Spleen (tissue), 11 donors: ENCODE measurements around the gene JARID2. TPM values are rescaled to one million over a fixed set of nuclear protein-coding genes. Genes with fewer than 3 reads are reported as not detected.

Experiments used
- DNase-seq: peaks from one replicate; pipeline ENCODE4 v3.0.0-alpha.2; 2020
- H3K27ac ChIP-seq, 8 donors: fragments of 200-600 bp; sonication (generic) in 7 of 8; 1 replicate in 4 of 8; 2 replicates in 4 of 8; pipeline versions ENCODE4 v1.5.0 to v1.8.0; 2016 to 2021; ENCODE audit warnings: inconsistent platforms in 4 of 8, mild to moderate bottlenecking in 4 of 8, moderate library complexity in 1 of 8
- H3K27me3 ChIP-seq, 7 donors: fragments of 200-600 bp; sonication (generic) in 6 of 7; replicated peaks in 1 of 7; 1 replicate in 4 of 7; 2 replicates in 3 of 7; pipeline versions ENCODE4 v1.5.0 to v1.8.0; 2016 to 2021; ENCODE audit warnings: inconsistent platforms in 3 of 7, mild to moderate bottlenecking in 1 of 7
- H3K36me3 ChIP-seq, 6 donors: fragments of 200-600 bp; sonication (generic) in 5 of 6; 1 replicate in 4 of 6; 2 replicates in 2 of 6; pipeline versions ENCODE4 v1.5.0 to v1.8.0; 2016 to 2021; ENCODE audit warnings: inconsistent platforms in 2 of 6
- H3K4me1 ChIP-seq, 6 donors: fragments of 200-600 bp; sonication (generic) in 5 of 6; 1 replicate in 3 of 6; 2 replicates in 3 of 6; pipeline versions ENCODE4 v1.5.0 to v1.8.0; 2016 to 2021; ENCODE audit warnings: inconsistent platforms in 3 of 6
- H3K4me3 ChIP-seq, 8 donors: fragments of 200-600 bp; sonication (generic) in 7 of 8; 1 replicate in 4 of 8; 2 replicates in 4 of 8; pipeline versions ENCODE4 v1.5.0 to v1.8.0; 2016 to 2021; ENCODE audit warnings: inconsistent platforms in 4 of 8, mild to moderate bottlenecking in 4 of 8, moderate library complexity in 2 of 8
- H3K9me3 ChIP-seq, 8 donors: fragments of 200-600 bp; sonication (generic) in 7 of 8; 1 replicate in 4 of 8; 2 replicates in 4 of 8; pipeline versions ENCODE4 v1.5.0 to v1.8.0; 2016 to 2021; ENCODE audit warnings: inconsistent platforms in 4 of 8
- CTCF ChIP-seq, 11 experiments: fragments of 200-600 bp in 7 of 11; fragments of 450-650 bp in 4 of 11; sonication (generic) in 4 of 11; IDR thresholded peaks in 8 of 11; conservative IDR thresholded peaks in 3 of 11; 1 replicate in 7 of 11; 2 replicates in 4 of 11; pipeline versions ENCODE4 v1.4.0 to v1.8.0; 2016 to 2021; ENCODE audit warnings: antibody characterized with exemption in 11 of 11, inconsistent platforms in 4 of 11, mild to moderate bottlenecking in 1 of 11
- POLR2A ChIP-seq, 3 donors: fragments of 450-650 bp; IDR thresholded peaks; one replicate each; pipeline ENCODE4 v1.5.1; 2017; ENCODE audit warnings: antibody characterized with exemption in 3 of 3, mild to moderate bottlenecking in 1 of 3
- POLR2AphosphoS5 ChIP-seq, 3 donors: sonication (generic); formaldehyde crosslinking; IDR thresholded peaks; one replicate each; pipeline ENCODE4 v1.5.1; 2017; ENCODE audit warnings: antibody characterized with exemption in 3 of 3
- WGBS, 5 donors: extraction: QIAGEN DNeasy Blood & Tissue Kit in 3 of 5; methylation state at CpG; one replicate each; pipeline versions ENCODE4 v1.1.5 to v1.1.7; 2013 to 2018; 5-methylcytosine and 5-hydroxymethylcytosine counted together
- intact Hi-C: fragments of 100-400 bp; cut with DNase I; formaldehyde crosslinking; loops from one replicate; pipeline ENCODE4 v1.15.0; 2023; ENCODE audit warnings: low total_unique reads
- polyA plus RNA-seq, 3 donors: library from polyadenylated mRNA; stranded (reverse); fragments of 200-250 nt; gene quantifications; one replicate each; pipeline ENCODE4 v1.2.1, GENCODE V29; 2013
- total RNA-seq, 7 donors: library from RNA; depleted of rRNA in 3 of 7; stranded (reverse); fragments of >200 nt in 3 of 7; fragmentation: NEBNext Ultra II Directional in 4 of 7; extraction: Animal tissue kit (Norgen Biotek cat#: 25700) in 4 of 7; gene quantifications; one replicate each; pipeline versions ENCODE4 v1.1.0 to v1.2.1, GENCODE V29; 2016 to 2021
- donor health status: healthy with polysubstance abuse.
- donor health status: DM: no; HTN: no; CAD: no; lungs with moderate emphysema.
- donor health status: DM: no; HTN: no; CAD: no.
- donor health status: Bipolar disorder and iron deficiency.
- donor health status: healthy.
- donor health status: DM: no; HTN: no; CAD: no.
- donor health status: DM: yes; HTN: yes; CAD: no.

The JARID2 gene
- total and polyA plus RNA-seq, 10 donors = 4.4 to 27.1 (median 20.6) TPM

GRCh38 chr6:15553736-15554294 lies 307.9 kb downstream of the JARID2 start:
- Histone ChIP-seq H3K4me1 (peaks cover 19 to 72% (median 24%) of the 10 kb centered on the region in 6 donors), H3K27me3 (no peaks in the 10 kb centered on the region), H3K9me3 (no peaks in the 10 kb centered on the region), H3K4me3 (no peak overlapping the region), H3K36me3 (no peaks in the 10 kb centered on the region), H3K27ac (peak overlapping the region in 1 of 8 donors; percentile 7)
- intact Hi-C loops = no loop called here
- no peak for DNase-seq
- 86 to 97% (median 95%) methylated on average over 4 of the region's 4 CpGs for WGBS, 5 donors
- TF ChIP-seq POLR2A (IDR thresholded peaks at IDR 0.05) (no peak), CTCF (IDR thresholded peaks at IDR 0.05 in 8 of 11, conservative IDR thresholded peaks at IDR 0.05 in 3 of 11) (no peak), POLR2AphosphoS5 (IDR thresholded peaks at IDR 0.05) (no peak)

GRCh38 chr6:15554728-15555100 lies 308.8 kb downstream of the JARID2 start:
- intact Hi-C loops = no loop called here
- TF ChIP-seq POLR2A (IDR thresholded peaks at IDR 0.05) = no peak
- no peak for TF ChIP-seq POLR2AphosphoS5 (IDR thresholded peaks at IDR 0.05)
- no peak for TF ChIP-seq CTCF (IDR thresholded peaks at IDR 0.05 in 8 of 11, conservative IDR thresholded peaks at IDR 0.05 in 3 of 11)
- Histone ChIP-seq H3K4me1 (peaks cover 19 to 65% (median 24%) of the 10 kb centered on the region in 6 donors), H3K27ac (no peak overlapping the region), H3K36me3 (no peaks in the 10 kb centered on the region), H3K4me3 (no peak overlapping the region), H3K9me3 (no peaks in the 10 kb centered on the region), H3K27me3 (no peaks in the 10 kb centered on the region)
- no peak for DNase-seq
- 93 to 99% (median 98%) methylated on average over 6 of the region's 6 CpGs for WGBS, 5 donors

GRCh38 chr6:15555101-15556038 lies 309.5 kb downstream of the JARID2 start:
- intact Hi-C loops = no loop called here
- no peaks in the 10 kb centered on the region for H3K36me3 ChIP-seq
- peaks cover 19 to 64% (median 23%) of the 10 kb centered on the region in 6 donors for H3K4me1 ChIP-seq
- no peak for DNase-seq
- H3K4me3 ChIP-seq = no peak overlapping the region
- no peaks in the 10 kb centered on the region for H3K9me3 ChIP-seq
- H3K27ac ChIP-seq = no peak overlapping the region
- H3K27me3 ChIP-seq = no peaks in the 10 kb centered on the region
- TF ChIP-seq CTCF (IDR thresholded peaks at IDR 0.05 in 8 of 11, conservative IDR thresholded peaks at IDR 0.05 in 3 of 11) (no peak), POLR2A (IDR thresholded peaks at IDR 0.05) (no peak), POLR2AphosphoS5 (IDR thresholded peaks at IDR 0.05) (no peak)
- 89 to 96% (median 95%) methylated on average over 5 of the region's 5 CpGs for WGBS, 5 donors

GRCh38 chr6:15556711-15557110 lies 310.8 kb downstream of the JARID2 start:
- intact Hi-C loops = no loop called here
- peaks cover 6 to 61% (median 10%) of the 10 kb centered on the region in 6 donors for H3K4me1 ChIP-seq
- WGBS, 5 donors = 88 to 100% (median 100%) methylated on average over 1 of the region's 1 CpG
- no peak for DNase-seq
- H3K36me3 ChIP-seq = no peaks in the 10 kb centered on the region
- no peaks in the 10 kb centered on the region for H3K9me3 ChIP-seq
- TF ChIP-seq CTCF (IDR thresholded peaks at IDR 0.05 in 8 of 11, conservative IDR thresholded peaks at IDR 0.05 in 3 of 11) (no peak), POLR2AphosphoS5 (IDR thresholded peaks at IDR 0.05) (no peak), POLR2A (IDR thresholded peaks at IDR 0.05) (no peak)
- no peak overlapping the region for H3K4me3 ChIP-seq
- no peaks in the 10 kb centered on the region for H3K27me3 ChIP-seq
- H3K27ac ChIP-seq = no peak overlapping the region
